Hepatocyte (in vitro differentiated cells): Measurements from ENCODE around the gene ROR1. TPM values are rescaled to one million over a fixed set of nuclear protein-coding genes. Genes with fewer than 3 reads are reported as not detected.

ENCODE experiments used
- DNase-seq: peaks from one replicate; pipeline ENCODE4 v3.0.0-alpha.2; 2016; ENCODE audit warnings: low spot score
- H2AFZ ChIP-seq: fragments of 200-600 bp; sonication (generic); 2 replicates; pipeline ENCODE4 v1.6.0; 2016; ENCODE audit warnings: antibody characterized with exemption, mild to moderate bottlenecking
- H3K27ac ChIP-seq: fragments of 200-600 bp; sonication (generic); 2 replicates; pipeline ENCODE4 v1.5.1; 2016; ENCODE audit warnings: mild to moderate bottlenecking
- H3K27me3 ChIP-seq: fragments of 200-600 bp; sonication (generic); 2 replicates; pipeline ENCODE4 v1.6.1; 2016
- H3K36me3 ChIP-seq: fragments of 200-600 bp; sonication (generic); replicated peaks from 2 replicates; pipeline ENCODE4 v1.5.1; 2016; ENCODE audit warnings: low read depth; ENCODE audit not compliant: insufficient read depth
- H3K4me1 ChIP-seq: fragments of 200-600 bp; sonication (generic); 2 replicates; pipeline ENCODE4 v1.5.1; 2016; ENCODE audit warnings: mild to moderate bottlenecking, moderate library complexity; ENCODE audit not compliant: insufficient read depth
- H3K4me2 ChIP-seq: fragments of 200-600 bp; sonication (generic); 2 replicates; pipeline ENCODE4 v1.6.0; 2016
- H3K4me3 ChIP-seq: fragments of 200-600 bp; sonication (generic); 2 replicates; pipeline ENCODE4 v1.5.1; 2016; ENCODE audit warnings: mild to moderate bottlenecking
- H3K79me2 ChIP-seq: fragments of 200-600 bp; sonication (generic); 2 replicates; pipeline ENCODE4 v1.6.0; 2017; ENCODE audit warnings: mild to moderate bottlenecking
- H3K9me2 ChIP-seq: fragments of 200-600 bp; sonication (generic); replicated peaks from 2 replicates; pipeline ENCODE4 v1.6.0; 2017; ENCODE audit warnings: mild to moderate bottlenecking; ENCODE audit not compliant: insufficient read depth
- H3K9me3 ChIP-seq: fragments of 200-600 bp; sonication (generic); 2 replicates; pipeline ENCODE4 v1.5.1; 2016; ENCODE audit warnings: low read depth, mild to moderate bottlenecking
- H4K20me1 ChIP-seq: fragments of 200-600 bp; sonication (generic); 2 replicates; pipeline ENCODE4 v1.6.0; 2016; ENCODE audit warnings: mild to moderate bottlenecking; ENCODE audit not compliant: insufficient read depth, poor library complexity, severe bottlenecking
- EZH2 ChIP-seq: fragments of 200-600 bp; sonication (generic); IDR thresholded peaks from 2 replicates; pipeline ENCODE4 v1.6.1; 2016; ENCODE audit warnings: antibody characterized with exemption, mild to moderate bottlenecking, borderline replicate concordance
- EZH2phosphoT487 ChIP-seq: fragments of 200-600 bp; sonication (generic); IDR thresholded peaks from one replicate; pipeline ENCODE4 v1.6.1; 2018; ENCODE audit warnings: antibody characterized with exemption, mild to moderate bottlenecking, low read depth, moderate library complexity; ENCODE audit not compliant: unreplicated experiment, severe bottlenecking
- WGBS: methylation state at CpG from one replicate; pipeline ENCODE4 v1.1.6; 2016; ENCODE audit warnings: low lambda C conversion rate; ENCODE audit errors: missing lambda C conversion rate; 5-methylcytosine and 5-hydroxymethylcytosine counted together
- polyA plus RNA-seq: library from polyadenylated mRNA; unstranded; fragments of >200 nt; fragmentation: Nextera tagmentation; extraction: Ambion mirVana; gene quantifications from 2 replicates; pipeline ENCODE4 v1.2.1, GENCODE V29; 2016
- total RNA-seq: library from RNA; depleted of rRNA; stranded (reverse); fragments of >200 nt; gene quantifications from 2 replicates; pipeline ENCODE4 v1.2.3, GENCODE V29; 2014
- TF ChIP-seq, protein P1 (sequence below): fragments of 200-600 bp; sonication (generic); IDR thresholded peaks from 2 replicates; pipeline ENCODE4 v1.5.1; 2016; ENCODE audit warnings: antibody characterized with exemption, mild to moderate bottlenecking; ENCODE audit not compliant: poor library complexity

ROR1 gene
- total and polyA plus RNA-seq, 2 experiments from 2014 or later, result 16.4 to 27.7 TPM

- Histone ChIP-seq H3K9me3 (no peaks in the 10 kb centered on the region), H3K79me2 (no peaks in the 10 kb centered on the region), H3K36me3 (no peaks in the 10 kb centered on the region), H3K4me1 (no peaks in the 10 kb centered on the region), H3K4me2 (no peak overlapping the region), H2AFZ (no peak overlapping the region), H3K4me3 (no peak overlapping the region), H3K27ac (no peak overlapping the region), H3K27me3 (no peaks in the 10 kb centered on the region), H4K20me1 (no peaks in the 10 kb centered on the region), H3K9me2 (no peaks in the 10 kb centered on the region)
- DNase-seq, result no peak
- TF ChIP-seq, protein P1, sequence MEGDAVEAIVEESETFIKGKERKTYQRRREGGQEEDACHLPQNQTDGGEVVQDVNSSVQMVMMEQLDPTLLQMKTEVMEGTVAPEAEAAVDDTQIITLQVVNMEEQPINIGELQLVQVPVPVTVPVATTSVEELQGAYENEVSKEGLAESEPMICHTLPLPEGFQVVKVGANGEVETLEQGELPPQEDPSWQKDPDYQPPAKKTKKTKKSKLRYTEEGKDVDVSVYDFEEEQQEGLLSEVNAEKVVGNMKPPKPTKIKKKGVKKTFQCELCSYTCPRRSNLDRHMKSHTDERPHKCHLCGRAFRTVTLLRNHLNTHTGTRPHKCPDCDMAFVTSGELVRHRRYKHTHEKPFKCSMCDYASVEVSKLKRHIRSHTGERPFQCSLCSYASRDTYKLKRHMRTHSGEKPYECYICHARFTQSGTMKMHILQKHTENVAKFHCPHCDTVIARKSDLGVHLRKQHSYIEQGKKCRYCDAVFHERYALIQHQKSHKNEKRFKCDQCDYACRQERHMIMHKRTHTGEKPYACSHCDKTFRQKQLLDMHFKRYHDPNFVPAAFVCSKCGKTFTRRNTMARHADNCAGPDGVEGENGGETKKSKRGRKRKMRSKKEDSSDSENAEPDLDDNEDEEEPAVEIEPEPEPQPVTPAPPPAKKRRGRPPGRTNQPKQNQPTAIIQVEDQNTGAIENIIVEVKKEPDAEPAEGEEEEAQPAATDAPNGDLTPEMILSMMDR, result no peak
- TF ChIP-seq EZH2, result no peak
- TF ChIP-seq EZH2phosphoT487, result no peak
- WGBS, result 84% methylated on average over 4 of the region's 4 CpGs
These were observed 25.7 kb upstream of the ROR1 start for GRCh38 chr1:63748046-63748580.

- Histone ChIP-seq H3K4me3 (no peak overlapping the region), H3K27ac (no peak overlapping the region), H3K9me3 (no peaks in the 10 kb centered on the region), H3K27me3 (no peaks in the 10 kb centered on the region), H3K9me2 (no peaks in the 10 kb centered on the region), H4K20me1 (no peaks in the 10 kb centered on the region), H3K4me2 (no peak overlapping the region), H2AFZ (no peak overlapping the region), H3K79me2 (no peaks in the 10 kb centered on the region), H3K4me1 (no peaks in the 10 kb centered on the region), H3K36me3 (no peaks in the 10 kb centered on the region)
- WGBS, result 92% methylated on average over 5 of the region's 5 CpGs
- TF ChIP-seq, protein P1, result no peak
- TF ChIP-seq EZH2, result no peak
- TF ChIP-seq EZH2phosphoT487, result no peak
- DNase-seq, result no peak
These were observed 25.2 kb upstream of the ROR1 start for GRCh38 chr1:63748641-63749040.

- Histone ChIP-seq H3K4me2 (no peak overlapping the region), H3K9me3 (no peaks in the 10 kb centered on the region)
- 92% methylated on average over 3 of the region's 3 CpGs for WGBS
These were observed 23.1 kb upstream of the ROR1 start for GRCh38 chr1:63750721-63751120.

More at GRCh38 chr1:63750721-63751120, 23.1 kb upstream of the ROR1 start:
- no peaks in the 10 kb centered on the region for H3K4me1 ChIP-seq
- no peak for TF ChIP-seq EZH2phosphoT487
- TF ChIP-seq, protein P1, result no peak
- TF ChIP-seq EZH2, result no peak
- H3K27me3 ChIP-seq, result no peaks in the 10 kb centered on the region
- no peaks in the 10 kb centered on the region for H3K79me2 ChIP-seq
- H3K36me3 ChIP-seq, result no peaks in the 10 kb centered on the region
- no peak overlapping the region for H3K27ac ChIP-seq
- DNase-seq, result no peak
- H3K4me3 ChIP-seq, result no peak overlapping the region
- no peaks in the 10 kb centered on the region for H4K20me1 ChIP-seq
- H2AFZ ChIP-seq, result no peak overlapping the region
- H3K9me2 ChIP-seq, result no peaks in the 10 kb centered on the region
